Kidney (tissue), 14 donors: Measurements from ENCODE around the gene HSPB2. TPM values are rescaled to one million over a fixed set of nuclear protein-coding genes. Genes with fewer than 3 reads are reported as not detected.
A peak's percentile ranks its signal among the peaks of the same experiment; 100 is the strongest.

Experiments
- DNase-seq, 5 donors: peaks; one replicate each; pipeline ENCODE4 v3.0.0-alpha.2; 2013 to 2020
- FAIRE-seq: peaks from 2 replicates; lab custom pipeline; 2012; peaks lifted over from hg19 to GRCh38; lab: Jason Lieb, UNC
- H3K27ac ChIP-seq, 2 donors: one replicate each; pipeline ENCODE4 v1.7.0; 2013; ENCODE audit warnings: low read depth in 2 of 2, low read length in 2 of 2, inconsistent platforms in 1 of 2
- H3K27me3 ChIP-seq: one replicate; pipeline ENCODE4 v1.7.1; 2013; ENCODE audit warnings: low read length, inconsistent platforms; ENCODE audit not compliant: control insufficient read depth, insufficient read depth
- H3K36me3 ChIP-seq, 3 donors: one replicate each; pipeline versions ENCODE4 v1.7.0 to v1.7.1; 2013; ENCODE audit warnings: low read length in 3 of 3, control low read depth in 1 of 3, inconsistent platforms in 1 of 3; ENCODE audit not compliant: insufficient read depth in 3 of 3, control insufficient read depth in 2 of 3
- H3K4me1 ChIP-seq, 3 donors: one replicate each; pipeline versions ENCODE4 v1.7.0 to v1.7.1; 2013; ENCODE audit warnings: low read length in 3 of 3, inconsistent platforms in 1 of 3, low read depth in 1 of 3; ENCODE audit not compliant: control insufficient read depth in 2 of 3, insufficient read depth in 2 of 3
- H3K4me3 ChIP-seq, 3 donors: one replicate each; pipeline versions ENCODE4 v1.7.0 to v1.8.1; 2013; ENCODE audit warnings: low read length in 3 of 3, control low read depth in 1 of 3, inconsistent platforms in 1 of 3
- H3K9ac ChIP-seq, 3 donors: one replicate each; pipeline versions ENCODE4 v1.7.0 to v1.7.1; 2013; ENCODE audit warnings: low read length in 3 of 3, control low read depth in 1 of 3, inconsistent platforms in 1 of 3
- H3K9me3 ChIP-seq, 3 donors: one replicate each; pipeline versions ENCODE4 v1.7.0 to v1.7.1; 2013; ENCODE audit warnings: low read length in 3 of 3, control low read depth in 1 of 3, inconsistent platforms in 1 of 3; ENCODE audit not compliant: control insufficient read depth in 2 of 3, insufficient read depth in 1 of 3
- CTCF ChIP-seq: IDR thresholded peaks from 3 replicates; pipeline ENCODE4 v1.5.1; 2012; ENCODE audit warnings: mild to moderate bottlenecking, moderate library complexity, borderline replicate concordance; ENCODE audit not compliant: insufficient read depth; ENCODE audit errors: extremely low read depth
- intact Hi-C: fragments of 100-400 bp; cut with DNase I; formaldehyde crosslinking; loops from one replicate; pipeline ENCODE4 v1.11.1; 2022
- polyA plus RNA-seq: library from polyadenylated mRNA; stranded (reverse); fragments of 350-450 nt; fragmentation: Illumina TruSeq; extraction: RNeasy Lipid Tissue Mini Kit (QIAGEN cat#74804); gene quantifications from one replicate; pipeline ENCODE4 v1.2.3, GENCODE V29; 2014; ENCODE audit warnings: low read depth, low replicate concordance; ENCODE audit not compliant: insufficient read depth
- total RNA-seq: library from RNA; stranded (reverse); fragmentation: NEBNext Ultra II Directional; extraction: Animal tissue kit (Norgen Biotek cat#: 25700); gene quantifications from one replicate; pipeline ENCODE4 v1.2.1, GENCODE V29; 2021
- donor health status: control.
- donor health status: control.
- donor health status: control.
- donor health status: control.
- donor health status: control.
- donor health status: DM: yes; HTN: yes; CAD: no.
- donor health status: Normal renal cell carcinoma (clear cell type).

HSPB2 gene
- total and polyA plus RNA-seq, 2 donors from 2014 or later, result 4.4 to 15.7 TPM

GRCh38 chr11:111937844-111938243 is 25.3 kb downstream of the HSPB2 start:
- FAIRE-seq (no peak), DNase-seq (no peak)
- no peaks in the 10 kb centered on the region for H3K27me3 ChIP-seq
- TF ChIP-seq CTCF, result no peak
- intact Hi-C loops, result loop anchor here (10.0 kb wide), 1 partner anchor 47 kb away; no protein-coding TSS in a partner anchor
- H3K9ac ChIP-seq, result peak overlapping the region in 1 of 3 donors; percentile 37
- no peaks in the 10 kb centered on the region for H3K9me3 ChIP-seq
- no peaks in the 10 kb centered on the region for H3K36me3 ChIP-seq
- H3K4me1 ChIP-seq, result peaks cover 10 to 12% (median 10%) of the 10 kb centered on the region in 3 donors
- H3K4me3 ChIP-seq, result peak overlapping the region in 2 of 3 donors; percentile 71 to 79
- H3K27ac ChIP-seq, result no peak overlapping the region

- no peak overlapping the region for H3K9ac ChIP-seq
- FAIRE-seq, result no peak
- H3K4me1 ChIP-seq, result peaks cover 10 to 12% (median 10%) of the 10 kb centered on the region in 3 donors
Observed at GRCh38 chr11:111938687-111939160, 26.2 kb downstream of the HSPB2 start.

GRCh38 chr11:111939836-111940604 is 27.5 kb downstream of the HSPB2 start:
- peaks cover 10 to 12% (median 10%) of the 10 kb centered on the region in 3 donors for H3K4me1 ChIP-seq
- H3K27me3 ChIP-seq, result no peaks in the 10 kb centered on the region
- no peaks in the 10 kb centered on the region for H3K36me3 ChIP-seq
- no peak overlapping the region for H3K4me3 ChIP-seq
- intact Hi-C loops, result loop anchor here (10.0 kb wide), 1 partner anchor 45 kb away; no protein-coding TSS in a partner anchor
- no peaks in the 10 kb centered on the region for H3K9me3 ChIP-seq
- no peak overlapping the region for H3K27ac ChIP-seq
- DNase-seq, result no peak
- no peak for FAIRE-seq
- no peak for TF ChIP-seq CTCF
- no peak overlapping the region for H3K9ac ChIP-seq

More at GRCh38 chr11:111938687-111939160, 26.2 kb downstream of the HSPB2 start:
- intact Hi-C loops, result loop anchor here (10.0 kb wide), 1 partner anchor 46 kb away; no protein-coding TSS in a partner anchor
- H3K27ac ChIP-seq, result no peak overlapping the region
- DNase-seq, result peak in 1 of 5 donors; percentile 43
- H3K9me3 ChIP-seq, result no peaks in the 10 kb centered on the region
- TF ChIP-seq CTCF, result no peak
- no peaks in the 10 kb centered on the region for H3K36me3 ChIP-seq
- no peak overlapping the region for H3K4me3 ChIP-seq
- no peaks in the 10 kb centered on the region for H3K27me3 ChIP-seq
